Liver (tissue), 9 donors: ENCODE measurements around the gene RPTOR. TPM values are rescaled to one million over a fixed set of nuclear protein-coding genes. Genes with fewer than 3 reads are reported as not detected.
"Not testable (repeated sequence)": the region's sequence is repeated elsewhere in the genome, so short reads cannot be mapped to it uniquely, and the experiment has no call there.

ENCODE experiments used
- DNase-seq: peaks from one replicate; pipeline ENCODE4 v3.0.0-alpha.2; 2017; ENCODE audit warnings: low spot score
- H3K27ac ChIP-seq, 2 donors: one replicate each; pipeline ENCODE4 v1.7.0; 2013; ENCODE audit warnings: inconsistent platforms in 2 of 2, low read length in 2 of 2, control low read depth in 1 of 2, low read depth in 1 of 2, mild to moderate bottlenecking in 1 of 2
- H3K27me3 ChIP-seq, 4 donors: one replicate each; pipeline versions ENCODE4 v1.6.1 to v1.7.0; 2013; ENCODE audit warnings: low read length in 3 of 4, inconsistent platforms in 1 of 4, mild to moderate bottlenecking in 1 of 4, moderate library complexity in 1 of 4; ENCODE audit not compliant: control insufficient read depth in 4 of 4, insufficient read depth in 4 of 4
- H3K36me3 ChIP-seq, 4 donors: one replicate each; pipeline versions ENCODE4 v1.6.1 to v1.7.0; 2013; ENCODE audit warnings: low read length in 3 of 4, mild to moderate bottlenecking in 3 of 4, low read depth in 1 of 4, moderate library complexity in 1 of 4; ENCODE audit not compliant: control insufficient read depth in 4 of 4, insufficient read depth in 3 of 4
- H3K4me1 ChIP-seq, 4 donors: one replicate each; pipeline versions ENCODE4 v1.6.1 to v1.7.0; 2013; ENCODE audit warnings: low read length in 3 of 4, mild to moderate bottlenecking in 3 of 4, moderate library complexity in 1 of 4; ENCODE audit not compliant: control insufficient read depth in 4 of 4, insufficient read depth in 4 of 4
- H3K4me3 ChIP-seq, 3 donors: one replicate each; pipeline versions ENCODE4 v1.6.1 to v1.7.0; 2013; ENCODE audit warnings: low read length in 3 of 3, control low read depth in 1 of 3, low read depth in 1 of 3, mild to moderate bottlenecking in 1 of 3
- H3K9ac ChIP-seq, 2 donors: one replicate each; pipeline ENCODE4 v1.7.0; 2013; ENCODE audit warnings: low read length in 2 of 2, mild to moderate bottlenecking in 2 of 2, moderate library complexity in 2 of 2, control low read depth in 1 of 2, low read depth in 1 of 2
- H3K9me3 ChIP-seq, 4 donors: one replicate each; pipeline versions ENCODE4 v1.6.1 to v1.7.0; 2013; ENCODE audit warnings: low read length in 3 of 4; ENCODE audit not compliant: control insufficient read depth in 4 of 4
- EGR1 ChIP-seq, 2 donors: IDR thresholded peaks; 2 replicates each; pipeline ENCODE4 v1.6.1; 2016 to 2018; ENCODE audit warnings: antibody characterized with exemption in 2 of 2, low read depth in 2 of 2
- FOXA1 ChIP-seq: IDR thresholded peaks from 2 replicates; pipeline ENCODE4 v1.6.1; 2016; ENCODE audit warnings: antibody characterized with exemption
- FOXA2 ChIP-seq: IDR thresholded peaks from 2 replicates; pipeline ENCODE4 v1.6.1; 2016; ENCODE audit warnings: antibody characterized with exemption
- GABPA ChIP-seq, 2 donors: IDR thresholded peaks in 1 of 2; conservative IDR thresholded peaks in 1 of 2; 2 replicates each; pipeline ENCODE4 v1.6.1; 2016; ENCODE audit warnings: antibody characterized with exemption in 2 of 2, mild to moderate bottlenecking in 1 of 2, moderate library complexity in 1 of 2
- HNF4A ChIP-seq, 2 donors: conservative IDR thresholded peaks; 2 replicates each; pipeline ENCODE4 v1.6.1; 2016; ENCODE audit warnings: antibody characterized with exemption in 2 of 2, mild to moderate bottlenecking in 2 of 2
- NR2F2 ChIP-seq: IDR thresholded peaks from 2 replicates; pipeline ENCODE4 v1.6.1; 2016; ENCODE audit warnings: antibody characterized with exemption
- RAD21 ChIP-seq, 2 donors: IDR thresholded peaks; 2 replicates each; pipeline ENCODE4 v1.6.1; 2016; ENCODE audit warnings: antibody characterized with exemption in 2 of 2, mild to moderate bottlenecking in 2 of 2
- RXRA ChIP-seq, 2 donors: IDR thresholded peaks; 2 replicates each; pipeline ENCODE4 v1.6.1; 2017 to 2018; ENCODE audit warnings: antibody characterized with exemption in 2 of 2, mild to moderate bottlenecking in 1 of 2
- SP1 ChIP-seq: IDR thresholded peaks from 2 replicates; pipeline ENCODE4 v1.6.1; 2018; ENCODE audit warnings: antibody characterized with exemption, mild to moderate bottlenecking
- WGBS: extraction: QIAGEN DNeasy Blood & Tissue Kit; methylation state at CpG from one replicate; pipeline ENCODE4 v1.1.7; 2013; 5-methylcytosine and 5-hydroxymethylcytosine counted together
- polyA plus RNA-seq, 2 donors: library from polyadenylated mRNA; stranded (reverse) in 1 of 2; unstranded in 1 of 2; fragments of 200-250 nt in 1 of 2; fragments of >200 nt in 1 of 2; fragmentation: Nextera tagmentation in 1 of 2; extraction: Ambion mirVana in 1 of 2; gene quantifications; one replicate each; pipeline versions ENCODE4 v1.2.1 to v1.2.3, GENCODE V29; 2013 to 2015
- total RNA-seq, 2 donors: library from RNA; depleted of rRNA; stranded (reverse); fragments of >200 nt; gene quantifications; one replicate each; pipeline ENCODE4 v1.2.3, GENCODE V29; 2014
- TF ChIP-seq, protein P1 (sequence below): IDR thresholded peaks from 2 replicates; pipeline ENCODE4 v1.6.1; 2016; ENCODE audit warnings: antibody characterized with exemption
- TF ChIP-seq, protein P2 (sequence below): IDR thresholded peaks from 2 replicates; pipeline ENCODE4 v1.6.1; 2016; ENCODE audit warnings: antibody characterized with exemption, mild to moderate bottlenecking
- TF ChIP-seq, protein P3 (sequence below): IDR thresholded peaks from 2 replicates; pipeline ENCODE4 v1.6.1; 2016; ENCODE audit warnings: antibody characterized with exemption
- donor health status: healthy.
- donor health status: healthy.
- donor health status: healthy.
- donor health status: healthy.
- donor health status: healthy.

Gene RPTOR
- total and polyA plus RNA-seq, 4 donors, result 4.8 to 25.4 (median 11.6) TPM

DNA sequence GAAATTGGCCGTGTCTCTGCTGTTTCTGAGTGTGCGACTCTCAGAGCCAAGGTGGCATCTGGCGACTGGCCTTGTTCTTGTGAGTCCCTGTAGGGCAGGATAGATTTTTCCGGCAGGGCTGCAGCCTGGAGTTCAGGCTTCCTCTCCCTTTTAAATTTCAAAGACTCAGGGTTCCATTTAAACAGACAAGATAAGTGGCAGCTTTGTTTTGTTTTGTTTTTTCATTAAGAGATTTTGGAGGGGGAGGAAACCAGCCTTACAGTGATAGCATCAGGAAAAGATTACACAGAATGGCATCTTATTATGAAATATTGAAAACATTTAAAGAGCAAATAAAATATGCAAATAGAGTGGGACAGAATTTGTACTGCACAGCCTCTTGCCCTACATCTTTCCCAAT lies 151.3 kb downstream of the RPTOR start (continued):
- TF ChIP-seq, protein P1, sequence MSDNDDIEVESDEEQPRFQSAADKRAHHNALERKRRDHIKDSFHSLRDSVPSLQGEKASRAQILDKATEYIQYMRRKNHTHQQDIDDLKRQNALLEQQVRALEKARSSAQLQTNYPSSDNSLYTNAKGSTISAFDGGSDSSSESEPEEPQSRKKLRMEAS, result no peak
- TF ChIP-seq HNF4A (conservative IDR thresholded peaks at IDR 0.05), result no peak

DNA sequence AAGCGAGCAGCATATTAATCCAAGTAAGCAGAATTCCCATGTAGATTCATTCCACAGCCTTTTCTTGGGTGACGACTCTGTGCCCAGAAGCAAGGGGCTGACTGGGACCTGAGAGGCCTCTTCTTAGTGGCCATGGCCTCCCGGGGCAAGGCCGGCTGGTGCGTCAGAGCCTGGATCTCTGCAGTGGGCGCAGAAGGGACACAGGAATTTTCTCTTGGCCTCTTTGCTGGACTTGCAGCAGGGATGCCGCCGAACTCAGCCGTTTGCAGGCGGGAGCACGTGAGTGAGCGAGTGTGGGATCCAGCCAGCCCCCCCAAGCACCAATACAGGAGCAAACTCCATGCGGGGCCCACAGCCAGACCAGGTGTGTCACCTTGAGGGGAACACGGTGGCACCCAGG lies 151.8 kb downstream of the RPTOR start:
- Histone ChIP-seq H3K27me3 (no peaks in the 10 kb centered on the region), H3K9me3 (no peaks in the 10 kb centered on the region), H3K4me1 (peaks cover 0 to 3% (median 2%) of the 10 kb centered on the region in 4 donors), H3K36me3 (no peaks in the 10 kb centered on the region), H3K27ac (no peak overlapping the region), H3K9ac (no peak overlapping the region), H3K4me3 (no peak overlapping the region)
- 93% methylated on average over 14 of the region's 14 CpGs for WGBS
- DNase-seq, result no peak
- TF ChIP-seq RXRA (IDR thresholded peaks at IDR 0.05) (no peak), SP1 (no peak), EGR1 (IDR thresholded peaks at IDR 0.05; ENCODE audit: low read depth in 2 of 2) (no peak), FOXA2 (no peak), HNF4A (conservative IDR thresholded peaks at IDR 0.05) (no peak), FOXA1 (no peak)
- TF ChIP-seq, protein P1, result no peak

DNA sequence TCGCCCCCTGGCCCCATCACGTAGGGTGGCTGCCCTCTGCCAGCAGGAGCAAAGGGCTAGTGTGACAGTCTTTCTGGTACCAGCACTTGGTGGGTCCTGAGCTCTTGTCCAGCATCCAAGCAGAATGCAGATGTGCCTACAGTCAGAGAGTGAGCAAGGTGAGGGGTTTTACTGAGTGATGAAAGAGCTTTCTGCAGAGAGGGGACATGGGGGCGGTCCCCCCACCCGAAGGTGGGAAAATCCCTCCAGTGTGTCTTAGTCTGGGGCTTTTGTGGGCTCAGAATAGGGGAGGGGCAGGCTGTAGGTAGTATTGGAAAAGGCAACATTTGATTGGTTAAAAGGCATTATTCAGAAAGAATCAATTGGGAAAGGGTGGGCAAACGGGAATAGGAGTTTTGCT lies 152.3 kb downstream of the RPTOR start:
- H3K27ac ChIP-seq, result no peak overlapping the region
- H3K4me3 ChIP-seq, result no peak overlapping the region
- H3K36me3 ChIP-seq, result no peaks in the 10 kb centered on the region
- 94% methylated on average over 5 of the region's 5 CpGs for WGBS
- TF ChIP-seq GABPA (IDR thresholded peaks at IDR 0.05 in 1 of 2, conservative IDR thresholded peaks at IDR 0.05 in 1 of 2), result no peak
- no peak for TF ChIP-seq RXRA (IDR thresholded peaks at IDR 0.05)
- TF ChIP-seq NR2F2, result no peak
- H3K4me1 ChIP-seq, result peaks cover 0 to 3% (median 2%) of the 10 kb centered on the region in 4 donors
- no peaks in the 10 kb centered on the region for H3K27me3 ChIP-seq
- H3K9me3 ChIP-seq, result no peaks in the 10 kb centered on the region
- no peak overlapping the region for H3K9ac ChIP-seq
- no peak for DNase-seq

DNA sequence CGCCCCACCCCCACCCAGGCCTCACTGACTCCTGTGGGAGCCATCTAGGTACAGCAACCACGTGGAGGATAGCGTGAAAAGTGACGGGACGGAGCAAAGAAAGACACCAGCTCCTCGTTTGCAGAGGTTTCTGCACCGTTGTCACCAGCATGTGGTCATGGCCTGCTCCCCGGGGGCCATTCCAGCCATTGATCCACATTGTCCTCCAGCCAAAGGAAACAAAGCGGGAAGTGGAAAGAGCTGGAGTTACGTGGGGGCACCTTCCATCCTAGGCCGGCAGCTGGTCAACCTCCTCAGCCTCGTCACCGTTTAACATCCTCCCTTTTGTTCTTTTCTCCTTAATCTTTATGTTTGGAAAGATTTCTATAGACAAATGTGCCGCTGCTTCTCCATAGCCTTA lies 153.7 kb downstream of the RPTOR start:
- H3K9me3 ChIP-seq, result no peaks in the 10 kb centered on the region
- H3K4me1 ChIP-seq, result peaks cover 0 to 3% (median 2%) of the 10 kb centered on the region in 4 donors
- no peak for TF ChIP-seq SP1
- TF ChIP-seq, protein P2, sequence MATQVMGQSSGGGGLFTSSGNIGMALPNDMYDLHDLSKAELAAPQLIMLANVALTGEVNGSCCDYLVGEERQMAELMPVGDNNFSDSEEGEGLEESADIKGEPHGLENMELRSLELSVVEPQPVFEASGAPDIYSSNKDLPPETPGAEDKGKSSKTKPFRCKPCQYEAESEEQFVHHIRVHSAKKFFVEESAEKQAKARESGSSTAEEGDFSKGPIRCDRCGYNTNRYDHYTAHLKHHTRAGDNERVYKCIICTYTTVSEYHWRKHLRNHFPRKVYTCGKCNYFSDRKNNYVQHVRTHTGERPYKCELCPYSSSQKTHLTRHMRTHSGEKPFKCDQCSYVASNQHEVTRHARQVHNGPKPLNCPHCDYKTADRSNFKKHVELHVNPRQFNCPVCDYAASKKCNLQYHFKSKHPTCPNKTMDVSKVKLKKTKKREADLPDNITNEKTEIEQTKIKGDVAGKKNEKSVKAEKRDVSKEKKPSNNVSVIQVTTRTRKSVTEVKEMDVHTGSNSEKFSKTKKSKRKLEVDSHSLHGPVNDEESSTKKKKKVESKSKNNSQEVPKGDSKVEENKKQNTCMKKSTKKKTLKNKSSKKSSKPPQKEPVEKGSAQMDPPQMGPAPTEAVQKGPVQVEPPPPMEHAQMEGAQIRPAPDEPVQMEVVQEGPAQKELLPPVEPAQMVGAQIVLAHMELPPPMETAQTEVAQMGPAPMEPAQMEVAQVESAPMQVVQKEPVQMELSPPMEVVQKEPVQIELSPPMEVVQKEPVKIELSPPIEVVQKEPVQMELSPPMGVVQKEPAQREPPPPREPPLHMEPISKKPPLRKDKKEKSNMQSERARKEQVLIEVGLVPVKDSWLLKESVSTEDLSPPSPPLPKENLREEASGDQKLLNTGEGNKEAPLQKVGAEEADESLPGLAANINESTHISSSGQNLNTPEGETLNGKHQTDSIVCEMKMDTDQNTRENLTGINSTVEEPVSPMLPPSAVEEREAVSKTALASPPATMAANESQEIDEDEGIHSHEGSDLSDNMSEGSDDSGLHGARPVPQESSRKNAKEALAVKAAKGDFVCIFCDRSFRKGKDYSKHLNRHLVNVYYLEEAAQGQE, result no peak
- TF ChIP-seq RAD21 (IDR thresholded peaks at IDR 0.05), result no peak
- no peak for TF ChIP-seq RXRA (IDR thresholded peaks at IDR 0.05)
- no peak for TF ChIP-seq FOXA1
- TF ChIP-seq, protein P3, sequence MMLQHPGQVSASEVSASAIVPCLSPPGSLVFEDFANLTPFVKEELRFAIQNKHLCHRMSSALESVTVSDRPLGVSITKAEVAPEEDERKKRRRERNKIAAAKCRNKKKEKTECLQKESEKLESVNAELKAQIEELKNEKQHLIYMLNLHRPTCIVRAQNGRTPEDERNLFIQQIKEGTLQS, result no peak
- no peak for TF ChIP-seq FOXA2
- H3K36me3 ChIP-seq, result no peaks in the 10 kb centered on the region
- no peak overlapping the region for H3K27ac ChIP-seq
- H3K27me3 ChIP-seq, result no peaks in the 10 kb centered on the region
- H3K4me3 ChIP-seq, result no peak overlapping the region
- H3K9ac ChIP-seq, result no peak overlapping the region
- 93% methylated on average over 14 of the region's 14 CpGs for WGBS
- no peak for DNase-seq

DNA sequence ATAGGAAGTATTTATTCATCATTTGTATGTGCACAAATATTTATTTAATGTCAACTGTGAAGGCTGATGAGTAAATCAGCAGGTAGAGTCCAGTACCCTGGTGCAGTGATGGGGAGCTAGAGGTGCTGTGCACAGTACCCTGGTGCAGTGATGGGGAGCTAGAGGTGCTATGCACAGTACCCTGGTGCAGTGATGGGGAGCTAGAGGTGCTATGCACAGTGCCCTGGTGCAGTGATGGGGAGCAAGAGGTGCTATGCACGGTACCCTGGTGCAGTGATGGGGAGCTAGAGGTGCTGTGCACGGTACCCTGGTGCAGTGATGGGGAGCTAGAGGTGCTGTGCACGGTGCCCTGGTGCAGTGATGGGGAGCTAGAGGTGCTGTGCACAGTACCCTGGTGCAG lies 154.6 kb downstream of the RPTOR start:
- H3K4me1 ChIP-seq, result not testable (repeated sequence)
- 90% methylated on average over 3 of the region's 3 CpGs for WGBS

More for the DNA sequence above, 154.6 kb downstream of the RPTOR start:
- H3K9me3 ChIP-seq, H3K4me3 ChIP-seq, H3K27me3 ChIP-seq, DNase-seq, H3K27ac ChIP-seq, H3K36me3 ChIP-seq, H3K9ac ChIP-seq: not testable (repeated sequence)
